HepG2 (cell line): ENCODE measurements around the gene IPCEF1. TPM values are rescaled to one million over a fixed set of nuclear protein-coding genes. Genes with fewer than 3 reads are reported as not detected.

Experiments used
- ATAC-seq: fragments of 200-7000 bp; cut with Tn5 transposase; 3 replicates; pipeline ENCODE4 v1.9.1; 2020; ENCODE audit warnings: mild to moderate bottlenecking, moderate library complexity
- BruUV-seq: library from RNA; stranded (reverse); fragments of 400-500 nt; replicated peaks from 2 replicates; lab custom pipeline; 2021; lab: Mats Ljungman, UMichigan
- CTCF ChIA-PET: fragments of 300-600 bp; formaldehyde crosslinking; extraction: SDS; loops from one replicate; lab custom pipeline; 2021; ENCODE audit warnings: low total read pairs, inconsistent platforms, low intra/inter-chr PET ratio; lab: Yijun Ruan, JAX
- POLR2A ChIA-PET: fragments of 350-600 bp; sonication (Branson Sonifier 250); formaldehyde crosslinking; loops from one replicate; lab custom pipeline; 2020; ENCODE audit warnings: antibody characterized with exemption, inconsistent platforms; lab: Yijun Ruan, JAX
- DNase-seq: peaks from one replicate; pipeline ENCODE4 v3.0.0-alpha.2; 2015; ENCODE audit warnings: low spot score
- FAIRE-seq: peaks from 3 replicates; lab custom pipeline; 2011; peaks lifted over from hg19 to GRCh38; lab: Jason Lieb, UNC
- H2AFZ ChIP-seq: one replicate; pipeline ENCODE4 v1.6.1; 2011; ENCODE audit warnings: low read length, inconsistent platforms
- H3K27ac ChIP-seq: fragments of 300-600 bp; 3 replicates; pipeline ENCODE4 v1.8.0; 2011; ENCODE audit warnings: mixed run types, mild to moderate bottlenecking, mixed read lengths, low read length, inconsistent platforms; ENCODE audit not compliant: insufficient read depth; ENCODE audit errors: extremely low read length
- H3K27me3 ChIP-seq, 2 experiments: fragments of 200-600 bp in 1 of 2; 2 replicates in 1 of 2; 3 replicates in 1 of 2; pipeline versions ENCODE4 v1.6.0 to v1.8.0; 2011; ENCODE audit warnings: low read length in 2 of 2, mild to moderate bottlenecking in 2 of 2, moderate library complexity in 2 of 2, inconsistent platforms in 1 of 2; ENCODE audit not compliant: insufficient read depth in 2 of 2, control insufficient read depth in 1 of 2
- H3K36me3 ChIP-seq, 2 experiments: fragments of 200-600 bp in 1 of 2; replicated peaks in 1 of 2; 2 replicates in 1 of 2; 3 replicates in 1 of 2; pipeline versions ENCODE4 v1.5.1 to v1.8.0; 2011; ENCODE audit warnings: low read length in 2 of 2, inconsistent platforms in 1 of 2; ENCODE audit not compliant: insufficient read depth in 2 of 2, control insufficient read depth in 1 of 2
- H3K4me1 ChIP-seq: 2 replicates; pipeline ENCODE4 v1.5.1; 2012; ENCODE audit warnings: low read length, inconsistent platforms; ENCODE audit not compliant: insufficient read depth
- H3K4me2 ChIP-seq: 2 replicates; pipeline ENCODE4 v1.6.0; 2011; ENCODE audit warnings: low read depth, low read length, inconsistent platforms
- H3K4me3 ChIP-seq, 3 experiments: fragments of 200-600 bp in 1 of 3; sonication (generic), shearing (Covaris generic) in 1 of 3; replicated peaks in 1 of 3; 2 replicates each; pipeline ENCODE4 v1.5.1; 2011 to 2016; ENCODE audit warnings: low read length in 3 of 3, inconsistent platforms in 2 of 3, low read depth in 2 of 3, mild to moderate bottlenecking in 2 of 3, control low read depth in 1 of 3, mixed read lengths in 1 of 3; ENCODE audit not compliant: insufficient read depth in 1 of 3
- H3K79me2 ChIP-seq: one replicate; pipeline ENCODE4 v1.6.1; 2011; ENCODE audit warnings: low read length, inconsistent platforms; ENCODE audit not compliant: insufficient read depth
- H3K9ac ChIP-seq: 2 replicates; pipeline ENCODE4 v1.6.0; 2011; ENCODE audit warnings: mild to moderate bottlenecking, low read depth, low read length, inconsistent platforms; ENCODE audit not compliant: insufficient read depth
- H3K9me3 ChIP-seq: 2 replicates; pipeline ENCODE4 v1.5.1; 2012; ENCODE audit warnings: mild to moderate bottlenecking, low read length
- H4K20me1 ChIP-seq: 2 replicates; pipeline ENCODE4 v1.6.0; 2011; ENCODE audit warnings: inconsistent platforms, mild to moderate bottlenecking, low read length, moderate library complexity; ENCODE audit not compliant: insufficient read depth
- CEBPB ChIP-seq: IDR thresholded peaks from 2 replicates; pipeline ENCODE4 v1.6.1; 2011; ENCODE audit warnings: low read depth, low read length, improper control_type of control experiment, borderline replicate concordance
- CERS6 ChIP-seq: sonication (generic); formaldehyde crosslinking; IDR thresholded peaks from 2 replicates; pipeline ENCODE4 v1.5.0; 2020; ENCODE audit warnings: missing genetic modification reagents
- CSRNP2 ChIP-seq: sonication (generic); formaldehyde crosslinking; conservative IDR thresholded peaks from 2 replicates; pipeline ENCODE4 v1.8.0; 2022; ENCODE audit warnings: low read depth, missing genetic modification reagents
- TP53 ChIP-seq: sonication (generic); formaldehyde crosslinking; conservative IDR thresholded peaks from 2 replicates; pipeline ENCODE4 v1.4.0; 2020; ENCODE audit warnings: missing genetic modification reagents
- ZBTB37 ChIP-seq: sonication (generic); formaldehyde crosslinking; IDR thresholded peaks from 2 replicates; pipeline ENCODE4 v1.4.0; 2020; ENCODE audit warnings: mild to moderate bottlenecking, missing genetic modification reagents
- ZFP36L1 ChIP-seq: sonication (generic); formaldehyde crosslinking; IDR thresholded peaks from 2 replicates; pipeline ENCODE4 v1.8.0; 2022; ENCODE audit warnings: mild to moderate bottlenecking, missing genetic modification reagents, moderate library complexity
- ZNF136 ChIP-seq: sonication (generic); formaldehyde crosslinking; IDR thresholded peaks from 2 replicates; pipeline ENCODE4 v1.8.1; 2022; ENCODE audit warnings: low read depth, mild to moderate bottlenecking, moderate library complexity, missing genetic modification reagents
- WGBS: methylation state at CpG from one replicate; pipeline ENCODE4 v1.1.6; 2017; ENCODE audit warnings: low lambda C conversion rate; 5-methylcytosine and 5-hydroxymethylcytosine counted together
- in situ Hi-C: cut with HindIII; loops from 2 replicates; pipeline ENCODE4 v1.10.0; 2017; ENCODE audit warnings: low pct_unique_long_range_greater_than_20kb; ENCODE audit not compliant: extremely low pct_ligation_motif_present
- intact Hi-C: fragments of 100-400 bp; cut with micrococcal nuclease; formaldehyde crosslinking; loops from one replicate; pipeline ENCODE4 v1.10.0; 2022; ENCODE audit not compliant: unreplicated experiment
- polyA plus RNA-seq, 8 experiments: library from polyadenylated mRNA; depleted of rRNA in 3 of 8; stranded (reverse) in 7 of 8; unstranded in 1 of 8; fragments of >200 nt; fragmentation: Illumina TruSeq in 4 of 8; extraction: Trizol in 4 of 8; gene quantifications; 2 replicates each; pipeline versions ENCODE4 v1.2.1 to v1.2.3, GENCODE V29; 2011 to 2016; ENCODE audit warnings: low read depth in 4 of 8, missing spikeins in 1 of 8, mixed read lengths in 1 of 8; ENCODE audit not compliant: insufficient read depth in 1 of 8
- total RNA-seq, 5 experiments: library from RNA; depleted of rRNA; stranded (reverse); fragments of >200 nt; fragmentation: Illumina TruSeq; extraction: Trizol; gene quantifications; 2 replicates each; pipeline ENCODE4 v1.2.3, GENCODE V29; 2016; ENCODE audit warnings: low read depth in 1 of 5
- TF ChIP-seq, protein P1 (sequence below): sonication (generic); formaldehyde crosslinking; IDR thresholded peaks from 2 replicates; pipeline ENCODE4 v1.8.1; 2022; ENCODE audit warnings: mild to moderate bottlenecking, missing genetic modification reagents
- TF ChIP-seq, protein P2 (sequence below): sonication (generic); formaldehyde crosslinking; IDR thresholded peaks from 2 replicates; pipeline ENCODE4 v1.5.0; 2020; ENCODE audit warnings: mild to moderate bottlenecking, missing genetic modification reagents, moderate library complexity

Gene IPCEF1
- total and polyA plus RNA-seq, 2 of the 13 experiments (the other 11 are each of a cell fraction or from before 2014, with no cell fraction given): 0.03 TPM; not detected in 1

- H3K27ac ChIP-seq: no peak overlapping the region
Observed at GRCh38 chr6:154371281-154371680, 14.7 kb upstream of the IPCEF1 start.

GRCh38 chr6:154370545-154370944 is 13.9 kb upstream of the IPCEF1 start:
- no peaks in the 10 kb centered on the region for H4K20me1 ChIP-seq
- H3K9me3 ChIP-seq: no peaks in the 10 kb centered on the region
- FAIRE-seq (peak; percentile 92), ATAC-seq (peak; percentile 85), DNase-seq (peak; percentile 25)
- H3K4me1 ChIP-seq: no peaks in the 10 kb centered on the region
- no peaks in the 10 kb centered on the region for H3K79me2 ChIP-seq
- H3K27me3 ChIP-seq: peaks cover 0 to 2% of the 10 kb centered on the region in 2 experiments; a peak in 1 of 5 replicates
- H3K27ac ChIP-seq: no peak overlapping the region
- no peak overlapping the region for H3K4me3 ChIP-seq
- intact Hi-C loops: loop anchor here (1.0 kb wide), 1 partner anchor 214 kb away; no protein-coding TSS in a partner anchor
- POLR2A ChIA-PET: no interaction called here
- in situ Hi-C loops: no loop called here
- H3K9ac ChIP-seq: no peak overlapping the region
- WGBS: 3% methylated on average over 4 of the region's 4 CpGs
- CTCF ChIA-PET: no interaction called here
- no TSS peak for BruUV-seq
- H3K36me3 ChIP-seq: no peaks in the 10 kb centered on the region
- no peak overlapping the region for H3K4me2 ChIP-seq
- H2AFZ ChIP-seq: no peak overlapping the region
- TF ChIP-seq, protein P1, sequence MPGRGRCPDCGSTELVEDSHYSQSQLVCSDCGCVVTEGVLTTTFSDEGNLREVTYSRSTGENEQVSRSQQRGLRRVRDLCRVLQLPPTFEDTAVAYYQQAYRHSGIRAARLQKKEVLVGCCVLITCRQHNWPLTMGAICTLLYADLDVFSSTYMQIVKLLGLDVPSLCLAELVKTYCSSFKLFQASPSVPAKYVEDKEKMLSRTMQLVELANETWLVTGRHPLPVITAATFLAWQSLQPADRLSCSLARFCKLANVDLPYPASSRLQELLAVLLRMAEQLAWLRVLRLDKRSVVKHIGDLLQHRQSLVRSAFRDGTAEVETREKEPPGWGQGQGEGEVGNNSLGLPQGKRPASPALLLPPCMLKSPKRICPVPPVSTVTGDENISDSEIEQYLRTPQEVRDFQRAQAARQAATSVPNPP (CRISPR knock-in tag): no peak
- TF ChIP-seq TP53 (CRISPR knock-in tag) (no peak), ZBTB37 (CRISPR knock-in tag) (no peak), ZFP36L1 (CRISPR knock-in tag) (no peak), CERS6 (CRISPR knock-in tag) (no peak), ZNF136 (CRISPR knock-in tag) (no peak)
- TF ChIP-seq, protein P2, sequence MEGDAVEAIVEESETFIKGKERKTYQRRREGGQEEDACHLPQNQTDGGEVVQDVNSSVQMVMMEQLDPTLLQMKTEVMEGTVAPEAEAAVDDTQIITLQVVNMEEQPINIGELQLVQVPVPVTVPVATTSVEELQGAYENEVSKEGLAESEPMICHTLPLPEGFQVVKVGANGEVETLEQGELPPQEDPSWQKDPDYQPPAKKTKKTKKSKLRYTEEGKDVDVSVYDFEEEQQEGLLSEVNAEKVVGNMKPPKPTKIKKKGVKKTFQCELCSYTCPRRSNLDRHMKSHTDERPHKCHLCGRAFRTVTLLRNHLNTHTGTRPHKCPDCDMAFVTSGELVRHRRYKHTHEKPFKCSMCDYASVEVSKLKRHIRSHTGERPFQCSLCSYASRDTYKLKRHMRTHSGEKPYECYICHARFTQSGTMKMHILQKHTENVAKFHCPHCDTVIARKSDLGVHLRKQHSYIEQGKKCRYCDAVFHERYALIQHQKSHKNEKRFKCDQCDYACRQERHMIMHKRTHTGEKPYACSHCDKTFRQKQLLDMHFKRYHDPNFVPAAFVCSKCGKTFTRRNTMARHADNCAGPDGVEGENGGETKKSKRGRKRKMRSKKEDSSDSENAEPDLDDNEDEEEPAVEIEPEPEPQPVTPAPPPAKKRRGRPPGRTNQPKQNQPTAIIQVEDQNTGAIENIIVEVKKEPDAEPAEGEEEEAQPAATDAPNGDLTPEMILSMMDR (CRISPR knock-in tag): peak; percentile 67

More at GRCh38 chr6:154371281-154371680, 14.7 kb upstream of the IPCEF1 start:
- ChIA-PET POLR2A (no interaction called here), CTCF (no interaction called here)
- no peak overlapping the region for H3K4me3 ChIP-seq
- in situ Hi-C loops: no loop called here
- DNase-seq (no peak), ATAC-seq (no peak), FAIRE-seq (no peak)
- BruUV-seq: no TSS peak
- H3K27me3 ChIP-seq: peaks cover 0 to 2% of the 10 kb centered on the region in 2 experiments; a peak in 1 of 5 replicates
- TF ChIP-seq CEBPB (0 out of 2 replicates have a peak, but pooled peaks have one; percentile 19), CSRNP2 (no peak)
- WGBS: 27% methylated on average over 4 of the region's 4 CpGs
- no peaks in the 10 kb centered on the region for H4K20me1 ChIP-seq
- H3K79me2 ChIP-seq: no peaks in the 10 kb centered on the region
- H3K9ac ChIP-seq: no peak overlapping the region
- H3K9me3 ChIP-seq: no peaks in the 10 kb centered on the region
- H3K4me1 ChIP-seq: no peaks in the 10 kb centered on the region
- no peaks in the 10 kb centered on the region for H3K36me3 ChIP-seq
- intact Hi-C loops: no loop called here
- H3K4me2 ChIP-seq: no peak overlapping the region
- no peak overlapping the region for H2AFZ ChIP-seq
